Midbrain (tissue), 1 donor: ENCODE data around the gene PTGER1.
"Not testable (repeated sequence)": the region's sequence is repeated elsewhere in the genome, so short reads cannot be mapped to it uniquely, and the experiment has no call there.

Experiments
- DNase-seq: peaks from one replicate; lab custom pipeline; 2025; lab: John Stamatoyannopoulos, UW

PTGER1 gene

GRCh38 chr19:14473978-14474578 is 1.1 kb downstream of the PTGER1 start:
- DNase-seq: no peak

GRCh38 chr19:14473073-14473977 is 1.8 kb downstream of the PTGER1 start:
- DNase-seq: no peak

GRCh38 chr19:14472202-14472938 is 2.8 kb downstream of the PTGER1 start:
- DNase-seq: peak; percentile 12

GRCh38 chr19:14471436-14472187 is 3.5 kb downstream of the PTGER1 start:
- no peak for DNase-seq

GRCh38 chr19:14470031-14470876 is 4.9 kb downstream of the PTGER1 start:
- DNase-seq: no peak

- DNase-seq: no peak
Observed at GRCh38 chr19:14467816-14468215, 7.3 kb downstream of the PTGER1 start.

- no peak for DNase-seq
Observed at GRCh38 chr19:14467391-14467790, 7.8 kb downstream of the PTGER1 start.

- DNase-seq: no peak
Observed at GRCh38 chr19:14463747-14464146, 11.4 kb downstream of the PTGER1 start.

- not testable (repeated sequence) for DNase-seq
Observed at GRCh38 chr19:14462401-14462800, 12.8 kb downstream of the PTGER1 start.

- no peak for DNase-seq
Observed at GRCh38 chr19:14460935-14461334, 14.2 kb downstream of the PTGER1 start.

GRCh38 chr19:14459703-14460102 is 15.5 kb downstream of the PTGER1 start:
- no peak for DNase-seq

GRCh38 chr19:14452303-14452702 is 22.9 kb downstream of the PTGER1 start:
- not testable (repeated sequence) for DNase-seq

- no peak for DNase-seq
Observed at GRCh38 chr19:14450876-14451275, 24.3 kb downstream of the PTGER1 start.

- no peak for DNase-seq
Observed at GRCh38 chr19:14450168-14450874, 24.8 kb downstream of the PTGER1 start.

- DNase-seq: no peak
Observed at GRCh38 chr19:14449321-14449720, 25.8 kb downstream of the PTGER1 start.

- no peak for DNase-seq
Observed at GRCh38 chr19:14446336-14447036, 28.7 kb downstream of the PTGER1 start.

GRCh38 chr19:14443632-14444216 is 31.4 kb downstream of the PTGER1 start:
- DNase-seq: no peak

- DNase-seq: no peak
Observed at GRCh38 chr19:14442891-14443631, 32.1 kb downstream of the PTGER1 start.
